HCT116 (cell line): ENCODE results near the gene RHOD. TPM values are rescaled to one million over a fixed set of nuclear protein-coding genes. Genes with fewer than 3 reads are reported as not detected.
A peak's percentile ranks its signal among the peaks of the same experiment; 100 is the strongest.

Experiments used
- ATAC-seq: fragments of 200-7000 bp; cut with Tn5 transposase; 2 replicates; pipeline ENCODE4 v1.9.1; 2020; ENCODE audit warnings: mild to moderate bottlenecking, moderate library complexity
- BruUV-seq: library from RNA; stranded (reverse); fragments of 400-500 nt; replicated peaks from 2 replicates; lab custom pipeline; 2021; lab: Mats Ljungman, UMichigan
- CTCF ChIA-PET: fragments of 300-600 bp; sonication (Branson Sonifier 250); formaldehyde crosslinking; loops from one replicate; lab custom pipeline; 2021; ENCODE audit warnings: antibody characterized with exemption; lab: Charles Lee
- POLR2A ChIA-PET: fragments of 300-600, 350-600 bp; sonication (Branson Sonifier 250); formaldehyde crosslinking; loops from one replicate; lab custom pipeline; 2021; ENCODE audit warnings: antibody characterized with exemption; lab: Charles Lee
- RAD21 ChIA-PET, 2 experiments: fragments of 300-600 bp; sonication (Branson Sonifier 250); formaldehyde crosslinking; loops; one replicate each; lab custom pipeline; 2023; ENCODE audit warnings: low total read pairs in 2 of 2; ENCODE audit not compliant: uncharacterized antibody in 2 of 2, unreplicated experiment in 2 of 2, low non-redundant PET in 1 of 2; lab: Charles Lee
- DNase-seq: peaks from one replicate; pipeline ENCODE4 v3.0.0-alpha.2; 2010; ENCODE audit warnings: low read depth, low spot score
- H2AFZ ChIP-seq: fragments of 200-600 bp; shearing (Covaris generic), sonication (generic); 2 replicates; pipeline ENCODE4 v1.6.1; 2017; ENCODE audit warnings: low read depth, mixed run types, mixed read lengths, antibody characterized with exemption, low read length; ENCODE audit not compliant: poor library complexity, severe bottlenecking
- H3K27ac ChIP-seq: 2 replicates; pipeline ENCODE4 v1.5.1; 2012; ENCODE audit warnings: low read depth, low read length
- H3K27me3 ChIP-seq: fragments of 200-600 bp; sonication (generic); 2 replicates; pipeline ENCODE4 v1.6.1; 2016; ENCODE audit warnings: mixed run types, low read length, mixed read lengths; ENCODE audit not compliant: insufficient read depth
- H3K36me3 ChIP-seq, 2 experiments: fragments of 200-500 bp in 1 of 2; fragments of 200-600 bp in 1 of 2; sonication (Bioruptor generic) in 1 of 2; sonication (generic) in 1 of 2; 2 replicates each; pipeline versions ENCODE4 v1.5.1 to v1.6.1; 2014 to 2016; ENCODE audit warnings: low read length in 2 of 2, inconsistent platforms in 1 of 2, mixed read lengths in 1 of 2, mixed run types in 1 of 2; ENCODE audit not compliant: insufficient read depth in 2 of 2, control insufficient read depth in 1 of 2
- H3K4me1 ChIP-seq, 2 experiments: fragments of 200-600 bp in 1 of 2; sonication (generic) in 1 of 2; 2 replicates each; pipeline versions ENCODE4 v1.5.1 to v1.6.1; 2012 to 2017; ENCODE audit warnings: low read length in 2 of 2, inconsistent platforms in 1 of 2, mild to moderate bottlenecking in 1 of 2, mixed read lengths in 1 of 2, mixed run types in 1 of 2, moderate library complexity in 1 of 2; ENCODE audit not compliant: insufficient read depth in 2 of 2, control insufficient read depth in 1 of 2
- H3K4me2 ChIP-seq: fragments of 200-600 bp; sonication (generic); 2 replicates; pipeline ENCODE4 v1.6.1; 2017; ENCODE audit warnings: mixed run types, low read length, mixed read lengths
- H3K4me3 ChIP-seq, 2 experiments: fragments of 200-600 bp in 1 of 2; sonication (generic) in 1 of 2; replicated peaks in 1 of 2; 2 replicates each; pipeline ENCODE4 v1.5.1; 2011 to 2016; ENCODE audit warnings: low read length in 2 of 2, control low read depth in 1 of 2, low read depth in 1 of 2, mild to moderate bottlenecking in 1 of 2, mixed read lengths in 1 of 2, mixed run types in 1 of 2
- H3K79me2 ChIP-seq: fragments of 200-600 bp; sonication (generic); 2 replicates; pipeline ENCODE4 v1.6.1; 2017; ENCODE audit warnings: mild to moderate bottlenecking, mixed run types, low read length, moderate library complexity, mixed read lengths; ENCODE audit not compliant: insufficient read depth
- H3K9ac ChIP-seq: fragments of 200-600 bp; sonication (generic); 2 replicates; pipeline ENCODE4 v1.6.1; 2016; ENCODE audit warnings: low read length, mixed read lengths
- H3K9me2 ChIP-seq: fragments of 200-600 bp; sonication (generic), shearing (Covaris generic); 2 replicates; pipeline ENCODE4 v1.6.1; 2017; ENCODE audit warnings: mixed run types, mild to moderate bottlenecking, moderate library complexity; ENCODE audit not compliant: insufficient read depth
- H3K9me3 ChIP-seq, 2 experiments: fragments of 200-500 bp in 1 of 2; fragments of 200-600 bp in 1 of 2; sonication (Bioruptor generic) in 1 of 2; sonication (generic) in 1 of 2; 2 replicates each; pipeline ENCODE4 v1.6.1; 2014 to 2017; ENCODE audit warnings: low read length in 2 of 2, mixed read lengths in 2 of 2, inconsistent platforms in 1 of 2, low read depth in 1 of 2, mild to moderate bottlenecking in 1 of 2, mixed run types in 1 of 2, moderate library complexity in 1 of 2; ENCODE audit not compliant: control insufficient read depth in 1 of 2, insufficient read depth in 1 of 2
- H4K20me1 ChIP-seq: fragments of 200-600 bp; sonication (generic), shearing (Covaris generic); 2 replicates; pipeline ENCODE4 v1.6.1; 2017; ENCODE audit warnings: mixed run types, mild to moderate bottlenecking, moderate library complexity; ENCODE audit not compliant: insufficient read depth
- FOSL1 ChIP-seq: IDR thresholded peaks from 2 replicates; pipeline ENCODE4 v1.6.1; 2012; ENCODE audit warnings: low read depth
- RAD21 ChIP-seq: IDR thresholded peaks from 2 replicates; pipeline ENCODE4 v1.6.1; 2012; ENCODE audit warnings: low read depth, mild to moderate bottlenecking
- SP1 ChIP-seq: IDR thresholded peaks from 2 replicates; pipeline ENCODE4 v1.6.1; 2012; ENCODE audit warnings: low read depth
- ZBTB33 ChIP-seq: IDR thresholded peaks from 2 replicates; pipeline ENCODE4 v1.6.1; 2011; ENCODE audit warnings: mild to moderate bottlenecking, low read length, moderate library complexity; ENCODE audit not compliant: insufficient replicate concordance; ENCODE audit errors: extremely low read depth
- ZNF274 ChIP-seq: fragments of 200-500 bp; sonication (Bioruptor generic); IDR thresholded peaks from 2 replicates; pipeline ENCODE4 v1.6.1; 2014; ENCODE audit warnings: mild to moderate bottlenecking, low read depth, low read length, inconsistent platforms
- intact Hi-C: fragments of 100-400 bp; cut with micrococcal nuclease; formaldehyde crosslinking; loops from 2 replicates; pipeline ENCODE4 v1.10.0; 2022
- total RNA-seq: library from RNA; stranded (reverse); gene quantifications from one replicate; pipeline ENCODE4 v1.2.1, GENCODE V29; 2021; ENCODE audit not compliant: unreplicated experiment

The RHOD gene
- total RNA-seq, 1 experiment from 2014 or later: 42.0 TPM

GRCh38 chr11:67079065-67079705 is 22.5 kb downstream of the RHOD start:
- Histone ChIP-seq H3K36me3 (no peaks in the 10 kb centered on the region), H3K27ac (peak overlapping the region; percentile 43), H2AFZ (no peak overlapping the region), H3K4me2 (peak overlapping the region; percentile 69), H3K4me1 (peaks cover 25 to 55% of the 10 kb centered on the region in 2 experiments), H3K4me3 (no peak overlapping the region), H4K20me1 (no peaks in the 10 kb centered on the region), H3K9me3 (no peaks in the 10 kb centered on the region), H3K9me2 (no peaks in the 10 kb centered on the region), H3K9ac (peak overlapping the region; percentile 46; the same call in 1 of the 2 replicates), H3K27me3 (no peaks in the 10 kb centered on the region), H3K79me2 (no peaks in the 10 kb centered on the region)
- DNase-seq: no peak
- intact Hi-C loops: no loop called here
- no peak for ATAC-seq
- ChIA-PET CTCF (interaction anchor here (1.4 kb wide), 1 partner anchor 88 kb away, joined by 4 read pairs; no protein-coding TSS in a partner anchor), RAD21 (no interaction called here), POLR2A (interaction anchor here (1.7 kb wide), 1 partner anchor 161 kb away, joined by 5 read pairs; no protein-coding TSS in a partner anchor)
- BruUV-seq: no TSS peak
- no peak for TF ChIP-seq RAD21
- TF ChIP-seq ZBTB33: no peak
- TF ChIP-seq SP1: peak; percentile 5; the same call in 1 of the 2 replicates
- no peak for TF ChIP-seq ZNF274
- TF ChIP-seq FOSL1: 0 out of 2 replicates have a peak, but pooled peaks have one; percentile 1
